Skeletal muscle tissue (tissue), 4 donors: ENCODE data around the gene APIP. TPM values are rescaled to one million over a fixed set of nuclear protein-coding genes. Genes with fewer than 3 reads are reported as not detected.

Experiments used
- H3K27ac ChIP-seq: one replicate; pipeline ENCODE4 v1.7.0; 2013; ENCODE audit warnings: mild to moderate bottlenecking, low read depth, low read length, inconsistent platforms
- H3K27me3 ChIP-seq, 3 donors: one replicate each; pipeline ENCODE4 v1.7.0; 2013; ENCODE audit warnings: low read length in 3 of 3; ENCODE audit not compliant: control insufficient read depth in 3 of 3, insufficient read depth in 3 of 3
- H3K36me3 ChIP-seq, 3 donors: one replicate each; pipeline ENCODE4 v1.7.0; 2013; ENCODE audit warnings: low read length in 3 of 3; ENCODE audit not compliant: control insufficient read depth in 3 of 3, insufficient read depth in 3 of 3
- H3K4me1 ChIP-seq, 3 donors: one replicate each; pipeline ENCODE4 v1.7.0; 2013; ENCODE audit warnings: low read length in 3 of 3, mild to moderate bottlenecking in 3 of 3; ENCODE audit not compliant: control insufficient read depth in 3 of 3, insufficient read depth in 3 of 3
- H3K4me3 ChIP-seq, 3 donors: one replicate each; pipeline ENCODE4 v1.7.0; 2013; ENCODE audit warnings: low read length in 3 of 3
- H3K9ac ChIP-seq, 3 donors: one replicate each; pipeline ENCODE4 v1.7.0; 2013; ENCODE audit warnings: low read length in 3 of 3, mild to moderate bottlenecking in 3 of 3, moderate library complexity in 2 of 3, low read depth in 1 of 3
- H3K9me3 ChIP-seq, 3 donors: one replicate each; pipeline ENCODE4 v1.7.0; 2013; ENCODE audit warnings: low read length in 3 of 3; ENCODE audit not compliant: control insufficient read depth in 3 of 3
- total RNA-seq: library from RNA; depleted of rRNA; stranded (reverse); fragments of >200 nt; gene quantifications from one replicate; pipeline ENCODE4 v1.2.3, GENCODE V29; 2014
- donor health status: Osteomylitis.

Gene APIP
- total RNA-seq, 1 donor from 2014 or later = 17.2 TPM

GRCh38 chr11:34944692-34945091 lies 28.5 kb upstream of the APIP start:
- H3K36me3 ChIP-seq = no peaks in the 10 kb centered on the region
- H3K9ac ChIP-seq = no peak overlapping the region
- no peaks in the 10 kb centered on the region for H3K4me1 ChIP-seq
- peaks cover 0 to 3% (median 0%) of the 10 kb centered on the region in 3 donors for H3K9me3 ChIP-seq
- no peaks in the 10 kb centered on the region for H3K27me3 ChIP-seq
- H3K27ac ChIP-seq = no peak overlapping the region
- no peak overlapping the region for H3K4me3 ChIP-seq

GRCh38 chr11:34941688-34942087 lies 25.5 kb upstream of the APIP start:
- Histone ChIP-seq H3K4me1 (no peaks in the 10 kb centered on the region), H3K9ac (no peak overlapping the region), H3K27me3 (no peaks in the 10 kb centered on the region), H3K9me3 (peaks cover 0 to 3% (median 0%) of the 10 kb centered on the region in 3 donors), H3K36me3 (no peaks in the 10 kb centered on the region), H3K27ac (no peak overlapping the region), H3K4me3 (no peak overlapping the region)

- no peak overlapping the region for H3K4me3 ChIP-seq
- no peaks in the 10 kb centered on the region for H3K4me1 ChIP-seq
- no peaks in the 10 kb centered on the region for H3K36me3 ChIP-seq
- no peaks in the 10 kb centered on the region for H3K27me3 ChIP-seq
- no peak overlapping the region for H3K27ac ChIP-seq
- peaks cover 0 to 3% (median 0%) of the 10 kb centered on the region in 3 donors for H3K9me3 ChIP-seq
- H3K9ac ChIP-seq = no peak overlapping the region
Measured at GRCh38 chr11:34940026-34940677, 24.0 kb upstream of the APIP start.

GRCh38 chr11:34938611-34939010 lies 22.4 kb upstream of the APIP start:
- Histone ChIP-seq H3K27me3 (no peaks in the 10 kb centered on the region), H3K36me3 (no peaks in the 10 kb centered on the region), H3K4me3 (no peak overlapping the region), H3K27ac (no peak overlapping the region), H3K4me1 (no peaks in the 10 kb centered on the region), H3K9ac (peak overlapping the region in 1 of 3 donors; percentile 6), H3K9me3 (no peaks in the 10 kb centered on the region)

- Histone ChIP-seq H3K4me1 (no peaks in the 10 kb centered on the region), H3K9ac (no peak overlapping the region), H3K9me3 (no peaks in the 10 kb centered on the region), H3K27me3 (no peaks in the 10 kb centered on the region), H3K27ac (no peak overlapping the region), H3K36me3 (peaks cover 0 to 9% (median 6%) of the 10 kb centered on the region in 3 donors), H3K4me3 (no peak overlapping the region)
Measured at GRCh38 chr11:34936945-34937629, 20.9 kb upstream of the APIP start.

- Histone ChIP-seq H3K9ac (no peak overlapping the region), H3K9me3 (no peaks in the 10 kb centered on the region), H3K27ac (no peak overlapping the region), H3K4me3 (no peak overlapping the region), H3K36me3 (peaks cover 0 to 9% (median 6%) of the 10 kb centered on the region in 3 donors), H3K4me1 (peaks cover 0 to 10% (median 0%) of the 10 kb centered on the region in 3 donors), H3K27me3 (no peaks in the 10 kb centered on the region)
Measured at GRCh38 chr11:34929794-34930763, 13.9 kb upstream of the APIP start.

- Histone ChIP-seq H3K4me1 (peaks cover under 1 to 14% (median 3%) of the 10 kb centered on the region in 3 donors), H3K4me3 (no peak overlapping the region), H3K27me3 (no peaks in the 10 kb centered on the region), H3K36me3 (peaks cover 0 to 9% (median 6%) of the 10 kb centered on the region in 3 donors), H3K9ac (no peak overlapping the region), H3K9me3 (no peaks in the 10 kb centered on the region), H3K27ac (no peak overlapping the region)
Measured at GRCh38 chr11:34928960-34929680, 12.9 kb upstream of the APIP start.

- Histone ChIP-seq H3K27me3 (no peaks in the 10 kb centered on the region), H3K36me3 (peaks cover 0 to 9% (median 6%) of the 10 kb centered on the region in 3 donors), H3K9me3 (no peaks in the 10 kb centered on the region), H3K4me3 (no peak overlapping the region), H3K9ac (no peak overlapping the region), H3K27ac (no peak overlapping the region), H3K4me1 (peaks cover 6 to 14% (median 7%) of the 10 kb centered on the region in 3 donors)
Measured at GRCh38 chr11:34928268-34928959, 12.2 kb upstream of the APIP start.

- Histone ChIP-seq H3K27ac (no peak overlapping the region), H3K4me3 (no peak overlapping the region), H3K9ac (no peak overlapping the region), H3K27me3 (no peaks in the 10 kb centered on the region), H3K9me3 (no peaks in the 10 kb centered on the region), H3K36me3 (no peaks in the 10 kb centered on the region), H3K4me1 (peaks cover 7 to 14% (median 14%) of the 10 kb centered on the region in 3 donors)
Measured at GRCh38 chr11:34926831-34927132, 10.6 kb upstream of the APIP start.
